Stimulated activated CD4-positive, alpha-beta T cell treated with anti-CD3 and anti-CD28 coated beads, Interleukin-4, amount 100 ng/mL, for 4 hours (primary cell): ENCODE results near the gene RALB.
"Not testable (repeated sequence)": the region's sequence is repeated elsewhere in the genome, so short reads cannot be mapped to it uniquely, and the experiment has no call there.

Experiments used
- DNase-seq, 2 experiments: peaks; one replicate each; pipeline ENCODE4 v3.0.0-alpha.2; 2020

Gene RALB

GRCh38 chr2:120317180-120317533 is 64.5 kb downstream of the RALB start:
- DNase-seq: no peak

DNA sequence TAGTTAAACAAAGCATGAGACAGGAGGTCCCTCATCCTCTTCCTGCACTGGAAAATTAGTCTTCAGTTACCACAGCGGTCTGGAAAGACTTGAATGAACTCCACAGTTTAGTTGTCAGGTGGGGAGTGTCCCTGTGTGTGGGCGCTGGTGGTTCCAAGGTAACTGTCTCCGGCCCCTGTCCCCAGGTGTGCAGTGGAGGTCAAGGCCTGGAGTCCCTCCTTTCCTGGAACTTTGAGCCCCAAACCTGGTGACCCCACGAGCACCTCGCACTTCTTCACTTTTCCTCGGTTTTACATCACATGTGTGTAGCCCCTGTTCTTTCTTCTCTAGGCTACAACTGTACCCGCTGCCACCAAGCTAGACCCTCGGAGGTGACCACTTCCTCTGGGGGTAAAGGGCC is 65.3 kb downstream of the RALB start:
- no peak for DNase-seq

DNA sequence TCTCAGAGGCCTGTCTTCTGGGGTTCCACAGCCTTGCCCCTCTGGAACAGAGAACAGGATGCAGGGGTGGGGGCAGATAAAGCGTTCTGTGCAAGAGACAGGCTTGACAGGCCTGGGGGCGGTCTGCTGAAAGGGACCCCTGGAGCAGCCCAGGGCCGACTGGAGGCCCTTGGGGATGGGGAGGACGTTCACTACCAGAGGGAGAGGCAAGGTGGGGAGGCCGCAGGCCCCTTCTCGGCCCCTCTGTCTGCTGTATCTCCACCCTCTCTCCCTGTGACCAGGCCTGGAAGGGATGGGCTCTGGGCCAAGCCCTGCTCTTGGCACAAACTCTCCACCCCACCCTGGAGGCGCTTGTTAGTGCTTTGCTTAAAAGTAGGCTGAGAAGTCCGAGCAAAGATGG is 66.0 kb downstream of the RALB start:
- DNase-seq: no peak

- DNase-seq: no peak
Measured at GRCh38 chr2:120319123-120319522, 66.5 kb downstream of the RALB start.

DNA sequence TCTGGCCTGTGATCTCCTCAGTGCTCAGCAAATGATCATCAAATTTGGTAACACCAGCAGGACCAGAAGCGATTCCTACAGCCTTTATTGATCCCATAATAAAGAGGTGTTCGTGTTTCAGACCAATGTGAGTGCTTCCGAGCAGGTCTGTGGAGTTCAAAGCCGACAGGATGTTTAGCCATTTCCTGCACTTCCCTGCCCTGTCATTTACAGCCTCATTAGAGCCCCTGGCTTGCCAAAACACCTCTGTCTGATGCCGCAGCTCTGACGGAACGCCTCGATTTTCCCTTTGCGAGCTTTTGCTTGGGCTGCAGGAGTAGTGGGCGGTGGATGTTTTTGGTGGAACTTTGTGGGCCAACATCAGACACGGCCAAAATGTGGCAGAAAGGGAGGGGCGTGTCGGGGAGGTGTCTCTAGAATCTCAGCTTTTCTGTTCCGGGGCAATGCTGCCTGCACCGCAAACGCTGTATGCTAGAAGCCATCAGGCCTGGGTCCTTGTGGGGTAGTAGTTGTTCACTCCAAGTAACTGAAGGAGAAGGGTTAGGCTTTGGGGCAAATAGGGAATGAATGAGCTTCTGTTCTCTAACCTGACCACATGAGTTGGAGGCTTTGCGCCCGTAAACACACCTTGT is 67.2 kb downstream of the RALB start:
- DNase-seq: no peak

GRCh38 chr2:120320318-120320851 is 67.7 kb downstream of the RALB start:
- no peak for DNase-seq

- not testable (repeated sequence) for DNase-seq
Measured at GRCh38 chr2:120320887-120321556, 68.4 kb downstream of the RALB start.

GRCh38 chr2:120321721-120322284 is 69.2 kb downstream of the RALB start:
- DNase-seq: no peak

GRCh38 chr2:120322329-120322728 is 69.7 kb downstream of the RALB start:
- no peak for DNase-seq

- DNase-seq: no peak
Measured at GRCh38 chr2:120323214-120323613, 70.6 kb downstream of the RALB start.

GRCh38 chr2:120323807-120324399 is 71.3 kb downstream of the RALB start:
- DNase-seq: no peak

- no peak for DNase-seq
Measured at GRCh38 chr2:120324933-120325332, 72.3 kb downstream of the RALB start.

- no peak for DNase-seq
Measured at GRCh38 chr2:120326066-120326465, 73.4 kb downstream of the RALB start.

DNA sequence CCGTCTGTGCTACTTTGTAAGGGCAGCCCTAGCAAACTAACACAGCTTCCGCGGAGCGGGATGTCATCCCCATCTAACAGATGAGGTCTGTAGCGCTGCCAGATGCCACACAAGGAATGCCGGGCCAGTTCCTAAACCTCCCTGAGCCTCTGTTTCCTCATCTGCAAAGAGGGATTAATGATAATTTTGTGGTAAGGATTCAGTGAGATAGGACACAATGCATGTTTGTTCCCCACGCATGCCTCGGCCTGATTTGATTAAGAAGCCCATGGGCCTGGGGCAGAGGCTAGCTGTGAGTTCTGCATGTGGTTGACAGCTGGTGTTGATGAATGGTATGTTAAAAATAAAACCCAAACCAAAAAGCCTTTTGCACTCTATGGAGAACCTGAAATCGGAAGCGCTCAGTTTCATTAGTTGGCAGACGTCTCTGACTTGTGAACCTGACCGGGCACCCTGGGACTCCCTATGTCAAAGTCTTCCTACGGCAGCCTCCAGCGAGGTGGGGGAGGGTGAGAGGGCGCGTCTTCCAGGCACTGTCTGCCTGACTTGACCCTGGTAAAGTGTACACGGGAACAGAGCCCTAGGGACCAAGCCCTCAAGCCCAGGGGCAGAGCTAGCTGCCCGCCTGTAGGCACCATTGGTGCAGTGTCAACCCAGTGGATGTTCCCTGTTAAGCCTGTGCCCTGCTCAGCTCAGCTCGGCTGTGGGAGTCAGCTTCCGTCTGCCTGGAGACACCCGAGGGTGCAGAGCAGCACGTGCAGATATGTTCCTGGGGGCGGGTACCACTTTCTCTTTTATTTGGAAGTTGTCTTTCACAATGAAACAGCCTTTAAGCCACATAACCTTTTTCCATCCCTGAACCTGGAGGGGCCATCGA is 78.5 kb downstream of the RALB start:
- DNase-seq: no peak

GRCh38 chr2:120331903-120332302 is 79.3 kb downstream of the RALB start:
- DNase-seq: no peak

DNA sequence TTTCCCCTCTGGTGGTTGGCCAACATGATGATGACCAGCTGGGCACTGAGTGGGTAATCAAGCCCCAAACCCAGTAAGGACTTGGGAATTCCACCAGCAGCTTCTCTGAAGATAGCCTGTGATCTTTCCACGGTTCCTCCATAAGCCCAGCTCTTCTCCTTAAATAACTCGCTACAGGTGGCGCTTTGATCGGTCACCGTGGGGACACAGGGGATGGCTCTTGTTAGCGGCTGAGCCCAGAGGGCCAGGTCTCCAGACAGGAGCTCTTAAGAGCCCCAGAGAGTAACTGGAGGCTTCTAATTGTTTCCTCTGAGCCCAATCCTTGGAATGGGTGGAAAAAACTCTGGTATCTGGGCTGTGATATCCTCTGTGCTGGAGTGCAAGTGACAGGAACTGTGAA is 79.7 kb downstream of the RALB start:
- no peak for DNase-seq

DNA sequence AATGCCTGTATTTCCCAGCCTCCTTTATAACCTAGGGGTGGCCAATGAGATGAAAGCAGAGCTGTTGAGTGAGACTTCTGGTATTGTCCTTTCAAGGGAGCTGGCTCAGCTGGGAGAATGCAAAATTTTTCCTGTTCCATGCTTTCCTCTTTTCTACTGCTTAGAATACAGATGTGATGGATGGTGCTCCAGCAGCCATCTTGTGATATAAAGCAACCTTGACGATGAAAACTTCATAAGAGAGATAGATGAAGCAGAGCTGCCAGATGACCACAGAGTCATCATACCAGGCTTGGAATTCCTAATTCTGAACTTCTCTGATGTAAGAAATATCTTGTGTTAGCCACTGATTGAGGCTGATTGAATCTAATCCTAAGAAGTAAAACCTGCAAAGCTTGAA is 81.4 kb downstream of the RALB start:
- DNase-seq: no peak

DNA sequence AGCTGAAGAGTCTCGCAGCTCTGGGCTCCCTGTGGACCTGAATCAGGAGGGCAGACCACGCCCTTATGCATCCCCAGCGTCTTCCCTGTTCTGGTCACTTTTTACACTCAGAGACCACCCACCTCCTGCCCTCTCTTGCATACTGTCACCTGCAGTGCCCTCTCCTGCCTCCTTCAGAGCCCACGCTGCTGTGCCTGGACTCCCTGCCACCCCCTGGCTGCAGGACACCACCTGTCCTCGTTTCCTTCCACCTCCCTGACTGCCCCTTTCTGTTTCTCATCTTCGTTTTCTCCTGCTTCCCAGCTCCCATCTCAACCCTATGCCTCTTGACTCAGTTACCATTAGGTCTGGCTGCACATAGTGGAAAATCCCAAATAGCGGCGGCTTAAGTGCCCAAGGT is 84.1 kb downstream of the RALB start:
- DNase-seq: no peak

GRCh38 chr2:120338015-120338414 is 85.4 kb downstream of the RALB start:
- no peak for DNase-seq

GRCh38 chr2:120341977-120342376 is 89.3 kb downstream of the RALB start:
- no peak for DNase-seq

DNA sequence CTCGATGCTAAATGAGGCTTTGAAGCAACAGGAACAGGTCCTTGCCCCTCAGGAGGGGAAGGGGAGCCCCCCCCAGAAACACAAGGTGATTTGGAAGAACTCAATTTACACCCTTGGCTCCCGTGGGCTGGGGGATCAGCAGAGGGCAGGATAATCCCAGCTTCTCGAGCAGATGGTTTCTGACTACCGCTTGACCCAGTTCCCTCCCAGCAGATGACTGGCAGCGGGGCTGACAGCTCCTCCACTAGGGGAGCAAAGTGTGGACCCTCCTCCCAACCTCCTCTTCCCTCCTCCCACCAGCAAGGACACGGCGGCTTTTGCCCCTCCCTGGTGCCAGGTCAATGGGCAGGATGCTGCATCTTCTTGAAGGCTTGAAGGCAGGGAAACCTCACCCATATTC is 89.8 kb downstream of the RALB start:
- no peak for DNase-seq

DNA sequence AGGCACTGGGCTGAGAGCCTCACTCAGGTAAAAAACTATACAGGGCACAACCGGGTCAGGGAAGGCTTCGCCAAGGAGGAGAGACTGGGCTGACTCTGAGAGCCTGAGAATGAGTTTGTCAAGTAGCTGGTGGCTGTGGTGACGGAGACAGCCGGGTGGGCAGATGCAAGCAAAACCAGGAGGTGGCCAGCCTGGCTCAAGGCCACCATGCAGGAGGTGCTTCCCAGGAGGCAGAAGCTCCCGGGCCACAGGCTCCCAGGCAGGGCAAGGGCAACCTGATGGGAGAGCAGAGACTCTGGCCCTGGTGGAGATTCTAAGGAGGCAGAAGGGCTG is 90.4 kb downstream of the RALB start:
- no peak for DNase-seq

DNA sequence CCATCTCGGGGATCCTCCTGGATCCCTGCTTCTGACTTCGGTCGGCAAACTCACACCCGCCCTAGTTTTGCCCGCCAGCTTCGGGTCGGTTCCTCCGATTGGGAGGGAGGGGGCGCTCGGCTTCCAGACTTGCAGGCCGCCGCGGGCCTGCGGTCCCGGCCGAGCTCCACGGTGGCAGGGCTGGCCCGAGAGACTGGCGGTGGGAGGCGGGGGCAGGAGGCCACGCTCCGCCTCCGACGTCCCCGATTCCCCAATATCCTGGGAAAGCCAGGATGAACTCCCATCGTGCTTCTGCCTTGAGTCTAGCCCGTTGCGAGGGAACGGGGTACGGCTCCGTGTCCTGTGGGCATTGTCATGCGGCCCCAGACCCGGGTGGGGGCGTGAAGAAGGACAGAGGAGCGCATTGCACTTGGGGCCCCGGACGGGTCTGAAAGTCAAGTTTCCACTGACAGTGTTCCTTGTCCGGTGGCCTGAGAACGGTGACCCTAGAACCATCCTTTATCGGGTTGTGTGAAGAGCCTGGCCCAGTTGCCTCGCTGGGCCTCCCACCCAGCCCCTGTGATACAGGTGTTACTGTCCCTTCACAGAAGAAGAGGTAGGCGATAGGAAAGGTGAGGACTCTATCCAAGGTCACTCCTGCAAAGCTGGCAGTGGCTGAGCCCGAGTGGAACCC is 90.9 kb downstream of the RALB start:
- DNase-seq: peak; percentile 46 to 60
